Sciatic nerve (tissue), 2 donors: Measurements from ENCODE around the gene RAC3. TPM values are rescaled to one million over a fixed set of nuclear protein-coding genes. Genes with fewer than 3 reads are reported as not detected.

Experiments
- ATAC-seq: fragments of 200-7000 bp; cut with Tn5 transposase; one replicate; pipeline ENCODE4 v1.9.1; 2020; ENCODE audit warnings: mild to moderate bottlenecking, moderate library complexity
- DNase-seq: peaks from one replicate; pipeline ENCODE4 v3.0.0-alpha.2; 2020; ENCODE audit warnings: low spot score
- intact Hi-C: fragments of 100-400 bp; cut with DNase I; formaldehyde crosslinking; loops from one replicate; pipeline ENCODE4 v1.14.2; 2022
- total RNA-seq: library from RNA; stranded (reverse); fragmentation: NEBNext Ultra II Directional; extraction: Animal tissue kit (Norgen Biotek cat#: 25700); gene quantifications from one replicate; pipeline ENCODE4 v1.2.1, GENCODE V29; 2021
- donor health status: DM: no; HTN: no; CAD: no.
- donor health status: DM: no; HTN: no; CAD: no.

The RAC3 gene
- 4.0 TPM for total RNA-seq

DNA sequence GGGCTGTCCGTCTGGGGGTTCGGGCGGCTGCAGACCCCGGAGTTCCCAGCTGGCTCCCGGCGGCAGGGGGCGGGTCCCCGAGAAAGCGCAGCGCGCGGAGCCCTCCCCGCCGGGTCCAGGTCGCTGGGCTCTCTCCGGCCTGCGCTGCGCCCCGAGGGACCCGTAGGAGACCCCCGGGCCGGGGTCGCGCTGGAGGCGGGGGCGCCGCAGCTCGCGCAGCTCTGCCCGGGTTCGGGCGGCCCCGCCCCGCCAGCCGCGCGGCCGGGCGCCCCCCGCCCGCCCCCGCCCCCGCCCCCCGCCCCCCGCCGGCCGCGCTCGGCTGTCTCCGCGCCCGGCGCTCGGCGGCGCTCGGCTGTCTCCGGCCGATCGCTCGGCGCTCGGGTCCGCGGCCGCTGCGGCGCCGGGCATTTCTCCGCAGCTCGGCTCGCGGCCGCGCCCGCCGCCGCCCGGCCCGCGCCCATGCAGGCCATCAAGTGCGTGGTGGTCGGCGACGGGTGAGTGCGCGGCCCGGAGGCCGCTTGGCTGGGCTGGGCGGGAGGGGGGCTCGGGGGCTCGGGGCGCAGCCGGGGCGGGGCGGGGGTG is at the start of gene RAC3:
RAC3 (plus strand) TSS at position 376 of the 582 bp plus-strand sequence; CDS start at position 460, 84 bp downstream.
- DNase-seq (no peak), ATAC-seq (no peak)
- intact Hi-C loops, result loop anchor here (1.0 to 10.0 kb wide), 2 partner anchors 22 to 53 kb away; no protein-coding TSS in a partner anchor

DNA sequence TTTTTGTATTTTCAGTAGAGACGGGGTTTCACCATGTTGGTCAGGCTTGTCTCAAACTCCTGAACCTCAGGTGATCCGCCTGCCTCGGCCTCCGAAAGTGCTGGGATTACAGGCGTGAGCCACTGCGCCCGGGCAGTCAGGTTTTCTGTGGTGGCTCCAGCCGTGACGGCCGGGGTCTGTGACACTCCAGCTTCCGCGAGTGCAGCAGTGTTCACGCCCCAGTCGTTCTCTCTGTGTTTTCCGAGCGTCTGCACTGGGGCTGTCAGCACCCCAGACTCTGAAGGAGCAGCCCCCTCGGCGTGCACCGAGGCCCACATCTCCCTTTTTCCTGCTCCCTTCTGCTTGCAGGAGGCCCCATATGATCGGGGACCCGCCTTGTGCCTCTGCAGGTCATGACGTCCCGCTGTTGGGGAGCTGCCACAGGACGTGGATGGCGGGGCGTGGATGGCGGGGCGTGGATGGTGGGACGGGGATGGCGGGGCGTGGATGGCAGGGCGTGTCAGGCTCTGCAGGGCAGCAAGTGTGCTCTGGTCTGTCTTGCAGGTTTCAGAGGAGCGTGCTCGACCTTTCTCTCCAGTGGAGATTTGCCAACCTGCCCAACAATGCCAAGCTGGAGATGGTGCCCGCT is 48.4 kb upstream of the RAC3 start:
- DNase-seq (no peak), ATAC-seq (no peak)
- intact Hi-C loops, result no loop called here

DNA sequence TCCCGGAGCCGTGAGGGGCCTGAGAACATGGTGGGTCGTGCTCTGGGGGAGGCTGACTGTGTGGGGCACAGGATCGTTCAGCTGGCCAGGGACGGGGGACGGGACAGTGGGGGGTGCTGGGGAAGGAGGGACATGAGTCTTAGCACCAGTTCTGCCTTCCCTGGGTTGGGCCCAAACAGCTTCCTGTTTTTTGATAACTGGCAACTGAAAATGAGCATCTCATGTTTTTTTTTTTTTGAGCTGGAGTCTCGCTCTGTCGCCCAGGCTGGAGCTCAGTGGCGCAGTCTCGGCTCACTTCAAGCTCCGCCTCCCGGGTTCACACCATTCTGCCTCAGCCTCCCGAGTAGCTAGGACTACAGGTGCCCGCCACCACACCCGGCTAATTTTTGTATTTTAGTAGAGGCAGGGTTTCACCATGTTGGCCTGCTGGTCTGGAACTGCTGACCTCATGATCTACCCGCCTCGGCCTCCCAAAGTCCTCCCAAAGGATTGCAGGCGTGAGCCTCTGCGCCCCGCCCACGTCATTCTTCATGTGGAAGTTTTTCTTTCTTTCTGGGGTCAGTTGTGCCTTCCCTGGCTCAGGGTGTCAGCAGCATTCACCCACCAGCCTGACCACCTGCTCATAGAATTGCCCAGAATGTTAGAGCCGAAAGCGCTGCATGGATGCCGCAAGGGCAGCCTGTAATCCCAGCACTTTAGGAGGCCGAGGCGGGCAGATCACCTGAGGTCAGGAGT is 47.7 kb upstream of the RAC3 start:
- intact Hi-C loops, result no loop called here
- ATAC-seq, result no peak
- no peak for DNase-seq

DNA sequence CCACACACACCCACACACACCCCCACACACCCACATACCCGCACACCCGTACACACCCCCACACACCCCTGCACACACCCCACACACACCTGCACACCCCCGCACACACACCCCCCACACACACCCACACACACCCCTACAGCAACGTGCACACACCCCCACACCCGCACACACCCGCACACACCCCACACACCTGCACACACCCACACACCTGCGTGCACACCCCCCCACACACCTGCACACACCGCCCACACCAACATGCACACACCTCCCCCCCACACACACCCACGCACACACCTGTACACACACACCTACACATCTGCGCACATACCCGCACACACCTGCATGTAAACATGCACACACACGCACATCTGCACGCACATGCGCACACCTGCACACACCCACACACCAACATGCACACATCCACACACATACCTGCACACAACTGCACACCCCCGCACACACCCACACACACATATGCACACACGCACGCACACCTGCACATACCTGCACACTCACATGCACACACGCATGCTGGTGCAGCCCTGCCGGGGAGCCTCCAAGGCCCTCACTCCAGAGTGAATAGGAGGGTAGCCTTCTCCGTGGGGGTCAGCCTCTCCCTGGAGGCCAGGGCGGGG is 46.6 kb upstream of the RAC3 start:
- intact Hi-C loops, result no loop called here
- DNase-seq, result no peak
- ATAC-seq, result peak; percentile 15

DNA sequence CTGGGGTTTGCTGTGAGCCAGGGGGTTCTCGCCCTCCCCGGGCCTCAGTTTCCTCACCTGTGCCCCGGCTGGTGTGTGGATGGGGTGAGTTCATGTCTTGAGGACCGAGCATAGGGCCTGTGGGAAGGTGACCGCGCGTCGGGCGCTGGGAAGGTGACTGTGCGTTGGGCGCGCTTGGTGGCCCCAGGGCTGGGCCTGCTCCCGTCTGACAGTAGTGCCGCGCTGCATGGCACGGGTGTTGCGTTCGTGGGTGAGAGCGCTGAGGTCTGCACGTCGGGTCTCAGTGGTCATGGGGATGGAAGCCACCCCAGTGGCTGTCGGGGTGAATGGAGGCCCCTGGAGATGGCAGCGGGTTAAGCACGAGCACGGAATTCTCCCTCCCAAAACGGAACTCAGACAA is 44.9 kb upstream of the RAC3 start:
- DNase-seq (no peak), ATAC-seq (no peak)
- intact Hi-C loops, result no loop called here

DNA sequence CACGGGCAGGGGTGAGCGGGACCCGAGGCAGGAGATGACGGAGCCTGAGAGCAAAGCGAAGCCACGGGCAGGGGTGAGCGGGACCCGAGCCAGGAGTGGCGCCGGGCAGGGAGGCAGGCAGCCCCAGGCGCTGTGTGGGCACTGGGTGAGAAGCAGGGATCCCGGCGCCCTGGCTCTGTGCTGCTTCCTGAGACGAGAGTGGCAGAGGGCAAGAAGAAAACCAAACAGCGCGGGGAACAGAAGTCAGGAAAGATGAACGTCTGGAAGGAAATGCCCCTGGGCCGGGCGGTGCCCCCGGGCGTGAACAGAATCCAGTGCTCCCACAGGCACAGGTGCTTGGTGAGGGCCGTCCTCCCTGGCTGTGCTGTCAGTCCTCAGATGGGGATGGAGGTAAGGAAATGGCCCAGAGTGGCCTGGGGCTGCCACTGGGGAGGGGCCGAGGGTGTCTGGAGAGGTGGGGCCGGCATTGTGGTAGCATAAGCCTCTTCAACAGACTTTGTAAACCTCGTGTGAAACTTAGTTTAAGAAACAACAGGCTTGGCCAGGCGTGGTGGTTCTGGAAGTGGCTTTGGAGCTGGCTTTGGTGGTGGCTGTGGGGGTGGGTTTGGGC is 44.2 kb upstream of the RAC3 start:
- DNase-seq, result no peak
- ATAC-seq, result no peak
- intact Hi-C loops, result no loop called here

DNA sequence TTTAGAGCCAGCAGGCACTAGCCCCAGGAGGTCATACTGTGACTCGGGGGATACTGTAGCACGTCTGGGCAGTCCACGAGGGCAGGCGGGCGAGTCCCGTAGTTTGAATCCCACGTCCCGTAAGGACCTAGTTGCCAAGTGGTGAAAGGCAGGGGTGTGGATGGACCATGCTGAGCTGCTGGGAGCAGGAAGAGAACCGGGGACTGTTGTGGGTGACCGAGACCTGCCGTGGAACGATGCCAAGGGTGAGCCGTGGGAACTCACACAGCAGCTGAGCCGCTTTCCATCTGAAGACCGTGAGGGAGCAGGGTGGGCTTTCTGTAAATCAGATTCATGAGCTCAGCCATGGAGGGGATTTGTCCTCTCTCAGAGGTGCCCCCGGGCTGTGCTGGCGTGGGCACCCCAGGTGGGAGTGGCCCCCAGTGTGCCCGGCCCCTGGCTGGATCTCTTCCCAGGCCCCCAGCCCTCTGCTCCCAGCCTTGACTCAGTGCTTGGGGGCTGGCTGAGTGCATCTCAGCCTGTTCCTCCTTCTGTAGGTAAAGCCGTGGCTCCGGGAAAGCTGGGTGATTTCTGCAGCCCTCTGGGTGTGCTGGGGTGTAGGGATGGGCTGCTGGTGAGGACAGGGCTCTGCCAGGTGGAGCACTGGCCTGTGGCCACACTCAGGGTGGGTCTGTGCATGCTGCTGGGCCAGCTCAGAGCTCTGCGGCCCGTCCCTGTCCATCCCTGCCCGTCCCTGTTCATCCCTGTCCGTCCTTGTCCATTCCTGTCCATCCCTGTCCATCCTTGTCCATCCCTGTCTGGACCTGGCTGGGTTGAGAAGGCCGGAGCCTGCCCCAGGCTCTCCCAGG is 40.4 kb upstream of the RAC3 start:
- DNase-seq (no peak), ATAC-seq (no peak)
- intact Hi-C loops, result no loop called here

DNA sequence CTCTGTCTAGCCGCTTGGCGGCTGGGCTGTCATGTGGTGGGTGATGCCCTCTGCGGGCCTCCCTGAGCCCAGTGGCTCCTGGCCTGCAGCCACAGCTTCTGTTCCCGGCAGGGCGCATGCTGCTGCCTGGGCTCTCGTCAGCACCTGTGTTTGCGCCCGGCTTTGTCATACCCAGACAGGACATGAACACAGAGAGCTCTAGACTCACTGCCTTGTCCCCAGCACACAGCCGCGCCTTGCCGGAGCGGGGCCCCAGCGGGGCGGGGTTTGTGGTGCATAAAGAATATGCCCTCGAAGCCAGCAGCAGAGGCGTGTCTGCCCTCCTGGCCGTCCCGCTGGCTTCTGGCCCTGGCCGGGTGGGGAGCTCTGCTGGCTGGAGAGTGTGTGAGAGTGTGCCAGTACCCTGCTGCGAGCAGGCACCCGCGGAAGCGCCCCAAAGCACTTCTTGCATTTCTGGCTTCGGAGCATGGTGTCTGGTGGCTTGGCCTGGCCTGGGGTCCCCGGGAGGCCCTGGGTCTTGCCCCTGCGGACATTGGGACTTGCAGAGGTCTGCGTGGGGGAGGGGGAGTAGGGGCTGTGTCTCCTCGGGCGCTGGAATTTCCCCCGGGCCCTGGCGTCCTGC is 39.7 kb upstream of the RAC3 start:
- intact Hi-C loops, result no loop called here
- DNase-seq (peak; percentile 78), ATAC-seq (peak; percentile 59)

DNA sequence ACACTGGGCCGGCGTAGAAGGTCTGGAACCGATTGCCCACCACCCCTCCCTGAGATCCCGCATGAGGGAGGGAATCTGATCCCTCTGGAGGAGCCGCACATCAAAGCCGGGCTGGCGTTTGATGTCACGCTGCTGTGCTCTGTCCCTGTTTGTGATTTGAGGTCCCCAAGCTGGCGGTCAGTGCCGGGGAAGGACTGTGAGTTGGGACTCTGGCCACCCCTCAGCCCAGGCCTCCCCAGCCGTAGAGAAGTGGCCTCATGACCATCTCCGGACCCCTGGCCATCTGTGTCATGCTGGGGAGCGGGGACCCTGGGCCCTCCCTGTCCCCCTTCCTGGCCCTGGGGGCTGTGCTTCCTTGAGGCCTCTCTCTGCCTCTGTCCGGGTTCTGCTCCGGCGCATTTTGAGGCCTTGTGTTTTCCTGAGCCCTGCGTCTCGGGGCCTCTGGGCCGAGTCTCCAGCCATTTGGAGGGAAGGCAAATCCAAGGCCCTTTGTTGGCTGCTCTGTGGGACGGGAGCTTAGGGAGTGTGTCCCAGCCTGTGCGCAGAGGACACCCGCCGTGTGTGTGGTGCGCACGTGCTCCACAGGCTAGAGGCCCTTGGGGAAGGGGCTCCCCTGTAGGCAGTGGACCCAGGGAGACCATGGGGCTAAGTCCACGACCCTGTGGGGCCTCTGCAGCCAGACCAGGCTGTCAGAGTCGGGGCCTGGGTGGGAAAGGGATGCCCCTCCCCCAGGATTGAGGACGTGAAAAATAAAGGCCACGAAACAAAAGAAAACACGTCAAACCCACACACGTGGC is 39.0 kb upstream of the RAC3 start:
- intact Hi-C loops, result no loop called here
- ATAC-seq, result no peak
- no peak for DNase-seq

DNA sequence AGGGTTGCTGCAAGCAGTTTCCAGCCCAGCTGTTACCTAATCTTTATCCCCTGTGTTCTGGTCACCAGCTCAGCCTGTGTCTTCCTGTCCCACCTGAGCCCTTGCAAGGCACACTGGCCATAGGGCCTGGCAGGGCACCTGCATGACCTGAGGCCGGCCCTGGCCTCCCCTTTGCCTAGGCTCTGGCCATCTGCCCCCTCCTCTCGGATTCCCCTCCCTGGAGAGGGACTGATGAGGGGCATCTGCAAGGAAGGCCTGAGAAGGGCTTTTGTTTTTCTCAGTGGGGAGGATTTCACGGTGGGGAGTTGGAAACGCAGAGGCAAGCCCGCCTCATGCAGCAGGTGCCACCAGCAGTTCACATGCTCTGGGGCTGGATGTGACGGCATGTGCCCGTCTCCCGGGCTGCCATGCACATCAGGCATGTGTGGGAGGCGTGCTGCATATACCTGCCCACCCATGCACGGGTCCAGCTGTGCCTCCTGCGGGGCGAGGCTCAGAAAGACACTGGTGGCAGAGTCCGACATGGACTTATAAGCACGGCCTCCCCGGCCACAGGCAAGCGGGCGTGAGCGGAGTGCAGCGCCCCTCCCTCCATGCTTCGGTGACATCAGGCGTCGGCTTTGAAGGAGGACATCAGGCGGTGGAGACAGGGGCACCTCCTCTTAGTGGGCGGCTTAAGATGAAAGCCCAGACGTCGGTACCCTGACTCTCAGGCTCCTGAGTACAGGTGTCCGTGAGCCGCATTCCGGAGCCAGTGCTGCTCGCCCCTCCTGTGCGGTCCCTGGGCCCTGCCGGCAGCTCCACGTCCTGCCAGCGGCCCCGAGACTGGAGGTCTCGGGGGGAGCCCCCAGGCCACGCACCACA is 37.5 kb upstream of the RAC3 start:
- DNase-seq (no peak), ATAC-seq (no peak)
- intact Hi-C loops, result no loop called here

DNA sequence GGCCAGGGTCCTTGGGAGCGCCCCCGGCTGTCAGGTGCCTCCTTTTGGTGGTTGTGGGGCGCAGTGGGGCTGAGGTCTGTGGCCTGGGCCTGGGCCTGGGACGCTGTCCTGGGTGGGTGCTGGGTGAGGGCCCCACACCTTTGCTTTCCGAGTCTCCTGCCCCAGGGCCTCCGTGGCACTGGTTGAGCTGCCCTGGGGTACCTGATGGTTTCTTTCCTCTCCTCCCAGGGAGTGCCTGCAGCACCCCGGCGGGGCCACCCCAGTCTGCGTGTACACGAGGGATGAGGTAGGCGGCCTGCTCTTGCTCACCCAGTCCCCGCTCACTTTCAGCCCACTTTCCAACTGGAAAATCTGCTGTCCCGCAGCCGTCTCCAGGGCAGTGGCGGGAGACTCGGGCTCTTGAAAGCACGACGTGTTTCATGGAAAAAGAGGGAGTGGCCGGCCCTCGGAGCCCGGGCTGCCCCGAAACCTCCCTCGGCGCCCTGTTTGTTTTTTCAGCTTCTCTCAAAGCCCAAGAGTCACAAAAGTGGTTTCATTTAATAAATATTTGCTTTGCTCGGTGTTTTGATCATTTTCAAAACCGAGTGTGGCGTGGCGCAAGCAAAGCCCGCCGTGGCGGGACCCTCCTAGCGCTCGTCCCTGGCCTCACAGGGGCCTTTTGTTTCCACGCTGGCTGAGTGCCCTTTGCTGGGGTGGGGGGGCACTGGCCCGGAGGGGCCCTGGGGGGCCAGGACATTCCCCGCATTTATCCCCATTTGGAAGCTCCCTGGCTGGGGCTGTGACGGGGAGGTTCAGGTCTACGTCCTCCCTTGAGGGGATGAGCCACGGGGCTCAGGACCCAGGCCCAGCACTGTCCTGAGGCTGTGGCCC is 36.6 kb upstream of the RAC3 start:
- ATAC-seq, result peak; percentile 77
- intact Hi-C loops, result no loop called here

DNA sequence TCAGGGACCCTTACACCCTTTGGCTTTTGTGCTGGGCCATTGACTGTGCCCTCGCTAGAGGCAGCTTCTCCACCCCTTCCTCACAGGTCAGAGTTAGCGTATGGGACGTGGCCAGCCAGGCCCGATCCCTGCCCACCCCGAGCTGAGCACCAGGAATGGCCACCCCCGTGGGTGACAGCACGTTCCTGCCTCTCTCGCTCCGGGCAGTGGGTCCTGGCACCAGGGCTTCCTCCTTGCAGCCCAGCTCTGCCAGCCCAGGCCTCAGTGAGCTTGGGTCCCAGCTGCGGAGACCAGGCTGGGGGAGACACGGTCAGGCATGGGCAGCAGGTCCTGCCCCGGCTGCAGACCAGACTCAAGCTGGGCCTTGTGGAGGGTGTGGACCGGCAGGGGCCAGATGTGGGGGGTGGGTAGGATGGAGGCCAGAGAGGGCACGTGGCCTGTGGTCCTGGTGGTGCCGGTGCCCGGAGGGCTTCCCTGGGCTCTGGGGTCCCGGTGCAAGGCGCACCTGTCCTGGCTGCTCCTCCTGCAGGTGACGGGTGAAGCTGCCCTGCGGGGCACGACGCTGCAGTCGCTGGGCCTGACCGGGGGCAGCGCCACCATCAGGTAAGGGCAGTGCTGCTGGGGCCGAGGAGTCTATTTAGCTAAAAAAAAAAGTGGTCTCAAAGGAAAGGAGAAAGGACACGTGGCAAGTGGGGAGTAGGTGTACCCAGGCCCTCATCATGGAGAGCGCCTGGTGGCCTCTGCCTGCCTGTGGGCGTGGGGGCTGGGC is 35.8 kb upstream of the RAC3 start:
- DNase-seq (no peak), ATAC-seq (no peak)
- intact Hi-C loops, result no loop called here

More for the DNA sequence above, 36.6 kb upstream of the RAC3 start:
- no peak for DNase-seq

DNA sequence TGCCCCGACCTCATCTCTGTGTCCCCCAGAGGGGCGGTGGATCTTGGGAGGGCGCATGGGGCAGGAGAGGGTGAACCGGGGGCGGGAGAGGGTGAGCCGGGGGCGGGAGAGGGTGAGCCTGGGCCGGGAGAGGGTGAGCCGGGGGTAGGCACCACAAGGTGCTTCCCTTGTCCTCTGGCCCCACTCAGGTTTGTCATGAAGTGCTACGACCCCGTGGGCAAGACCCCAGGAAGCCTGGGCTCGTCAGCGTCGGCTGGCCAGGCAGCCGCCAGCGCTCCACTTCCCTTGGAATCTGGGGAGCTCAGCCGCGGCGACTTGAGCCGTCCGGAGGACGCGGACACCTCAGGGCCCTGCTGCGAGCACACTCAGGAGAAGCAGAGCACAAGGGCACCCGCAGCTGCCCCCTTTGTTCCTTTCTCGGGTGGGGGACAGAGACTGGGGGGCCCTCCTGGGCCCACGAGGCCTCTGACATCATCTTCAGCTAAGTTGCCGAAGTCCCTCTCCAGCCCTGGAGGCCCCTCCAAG is 35.2 kb upstream of the RAC3 start:
- intact Hi-C loops, result no loop called here
- ATAC-seq, result no peak
- DNase-seq, result no peak

DNA sequence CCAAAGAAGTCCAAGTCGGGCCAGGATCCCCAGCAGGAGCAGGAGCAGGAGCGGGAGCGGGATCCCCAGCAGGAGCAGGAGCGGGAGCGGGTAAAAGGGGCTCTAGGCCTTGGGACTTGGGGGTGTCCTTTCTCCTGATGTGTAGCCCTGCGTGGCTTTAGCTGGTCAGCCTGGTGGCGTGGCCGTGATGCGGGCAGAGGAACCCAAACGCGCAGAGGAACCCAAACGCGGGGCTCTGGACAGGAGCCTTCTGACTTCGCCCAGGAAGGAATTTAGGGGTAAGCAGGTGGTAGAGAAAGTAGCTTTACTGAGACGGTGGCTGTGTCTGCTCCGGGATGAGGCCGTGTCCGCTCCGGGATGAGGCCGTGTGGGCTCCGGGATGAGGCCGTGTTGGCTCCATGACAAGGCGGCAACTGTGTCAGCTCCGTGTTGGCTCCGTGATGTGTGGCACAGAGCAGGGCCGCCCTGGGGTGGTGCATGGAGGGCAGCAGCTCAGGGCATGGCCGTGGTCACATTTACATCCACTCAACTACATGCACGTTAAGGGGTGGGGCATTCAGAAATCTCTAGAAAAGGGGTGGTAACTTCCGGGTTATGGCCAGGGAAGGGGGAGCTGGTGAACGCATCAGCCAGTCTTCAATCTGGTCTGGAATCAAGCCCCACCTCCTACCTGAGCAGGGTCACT is 34.6 kb upstream of the RAC3 start:
- intact Hi-C loops, result no loop called here
- no peak for DNase-seq
- ATAC-seq, result no peak
